ENCODE data around the gene LOXHD1.

LOXHD1 gene

DNA sequence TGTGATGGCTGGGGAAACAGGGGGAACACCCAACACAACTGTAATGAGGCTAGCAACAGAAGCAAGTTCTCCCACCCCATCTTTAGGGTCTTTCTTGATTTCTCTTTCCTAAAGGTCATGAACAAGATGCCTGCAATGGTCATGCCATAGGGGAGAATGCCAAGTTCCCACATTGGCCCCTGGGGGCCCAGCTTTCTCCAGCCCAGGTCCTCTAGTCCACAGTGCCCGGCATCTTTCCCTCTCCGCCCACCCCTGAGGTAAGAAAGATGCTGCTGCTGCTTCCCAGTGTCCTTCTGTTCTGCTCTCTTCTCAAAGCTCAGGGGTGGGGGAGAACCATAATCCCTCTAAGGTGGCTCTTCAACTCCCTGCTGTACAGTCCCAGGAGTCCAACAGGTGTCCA is 78.0 kb downstream of the LOXHD1 start:
- no peaks in the 10 kb centered on the region for H3K27me3 ChIP-seq (ENCODE audit: insufficient read depth, poor library complexity, severe bottlenecking)
- no peak overlapping the region for H3K27ac ChIP-seq (replicated peaks)
- TF ChIP-seq GABPA (IDR thresholded peaks at IDR 0.05; ENCODE audit: low read depth): no peak
- TF ChIP-seq, protein P1, sequence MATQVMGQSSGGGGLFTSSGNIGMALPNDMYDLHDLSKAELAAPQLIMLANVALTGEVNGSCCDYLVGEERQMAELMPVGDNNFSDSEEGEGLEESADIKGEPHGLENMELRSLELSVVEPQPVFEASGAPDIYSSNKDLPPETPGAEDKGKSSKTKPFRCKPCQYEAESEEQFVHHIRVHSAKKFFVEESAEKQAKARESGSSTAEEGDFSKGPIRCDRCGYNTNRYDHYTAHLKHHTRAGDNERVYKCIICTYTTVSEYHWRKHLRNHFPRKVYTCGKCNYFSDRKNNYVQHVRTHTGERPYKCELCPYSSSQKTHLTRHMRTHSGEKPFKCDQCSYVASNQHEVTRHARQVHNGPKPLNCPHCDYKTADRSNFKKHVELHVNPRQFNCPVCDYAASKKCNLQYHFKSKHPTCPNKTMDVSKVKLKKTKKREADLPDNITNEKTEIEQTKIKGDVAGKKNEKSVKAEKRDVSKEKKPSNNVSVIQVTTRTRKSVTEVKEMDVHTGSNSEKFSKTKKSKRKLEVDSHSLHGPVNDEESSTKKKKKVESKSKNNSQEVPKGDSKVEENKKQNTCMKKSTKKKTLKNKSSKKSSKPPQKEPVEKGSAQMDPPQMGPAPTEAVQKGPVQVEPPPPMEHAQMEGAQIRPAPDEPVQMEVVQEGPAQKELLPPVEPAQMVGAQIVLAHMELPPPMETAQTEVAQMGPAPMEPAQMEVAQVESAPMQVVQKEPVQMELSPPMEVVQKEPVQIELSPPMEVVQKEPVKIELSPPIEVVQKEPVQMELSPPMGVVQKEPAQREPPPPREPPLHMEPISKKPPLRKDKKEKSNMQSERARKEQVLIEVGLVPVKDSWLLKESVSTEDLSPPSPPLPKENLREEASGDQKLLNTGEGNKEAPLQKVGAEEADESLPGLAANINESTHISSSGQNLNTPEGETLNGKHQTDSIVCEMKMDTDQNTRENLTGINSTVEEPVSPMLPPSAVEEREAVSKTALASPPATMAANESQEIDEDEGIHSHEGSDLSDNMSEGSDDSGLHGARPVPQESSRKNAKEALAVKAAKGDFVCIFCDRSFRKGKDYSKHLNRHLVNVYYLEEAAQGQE (IDR thresholded peaks at IDR 0.05; ENCODE audit: insufficient replicate concordance, low read depth): no peak
- no peak for TF ChIP-seq POLR2AphosphoS5 (IDR thresholded peaks at IDR 0.05; ENCODE audit: low read depth)
- no peak for TF ChIP-seq SPI1 (IDR thresholded peaks at IDR 0.05; ENCODE audit: borderline replicate concordance, low read depth)
- TF ChIP-seq, protein P2, sequence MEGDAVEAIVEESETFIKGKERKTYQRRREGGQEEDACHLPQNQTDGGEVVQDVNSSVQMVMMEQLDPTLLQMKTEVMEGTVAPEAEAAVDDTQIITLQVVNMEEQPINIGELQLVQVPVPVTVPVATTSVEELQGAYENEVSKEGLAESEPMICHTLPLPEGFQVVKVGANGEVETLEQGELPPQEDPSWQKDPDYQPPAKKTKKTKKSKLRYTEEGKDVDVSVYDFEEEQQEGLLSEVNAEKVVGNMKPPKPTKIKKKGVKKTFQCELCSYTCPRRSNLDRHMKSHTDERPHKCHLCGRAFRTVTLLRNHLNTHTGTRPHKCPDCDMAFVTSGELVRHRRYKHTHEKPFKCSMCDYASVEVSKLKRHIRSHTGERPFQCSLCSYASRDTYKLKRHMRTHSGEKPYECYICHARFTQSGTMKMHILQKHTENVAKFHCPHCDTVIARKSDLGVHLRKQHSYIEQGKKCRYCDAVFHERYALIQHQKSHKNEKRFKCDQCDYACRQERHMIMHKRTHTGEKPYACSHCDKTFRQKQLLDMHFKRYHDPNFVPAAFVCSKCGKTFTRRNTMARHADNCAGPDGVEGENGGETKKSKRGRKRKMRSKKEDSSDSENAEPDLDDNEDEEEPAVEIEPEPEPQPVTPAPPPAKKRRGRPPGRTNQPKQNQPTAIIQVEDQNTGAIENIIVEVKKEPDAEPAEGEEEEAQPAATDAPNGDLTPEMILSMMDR (IDR thresholded peaks at IDR 0.05; ENCODE audit: insufficient read depth, low read length): no peak
- no peak for DNase-seq (ENCODE audit: low read depth in 1 of 2, low spot score in 1 of 2)
- no peak overlapping the region for H3K4me3 ChIP-seq (replicated peaks; ENCODE audit: insufficient read depth, low read length)

DNA sequence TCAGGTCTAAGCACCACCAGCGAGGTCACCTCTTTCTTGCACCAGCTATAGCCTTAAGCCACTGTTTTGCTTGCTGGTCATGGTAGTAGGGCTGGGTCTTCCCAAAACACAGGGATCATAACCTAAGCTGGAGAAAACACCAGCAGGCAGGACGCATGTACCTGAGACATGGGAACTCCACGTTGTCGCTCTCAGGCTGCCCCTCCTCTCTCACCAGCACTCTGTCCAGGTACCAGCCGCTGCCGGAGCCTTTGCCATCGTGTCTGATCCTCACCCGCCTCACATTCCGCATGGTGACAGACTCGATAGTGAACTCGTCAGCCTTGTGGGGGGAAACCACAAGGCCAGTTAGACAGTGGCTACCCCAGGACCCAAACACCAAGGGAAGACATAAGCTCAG is 79.5 kb downstream of the LOXHD1 start:
- no peak for DNase-seq (ENCODE audit: low read depth in 1 of 2, low spot score in 1 of 2)
- TF ChIP-seq POLR2AphosphoS5 (IDR thresholded peaks at IDR 0.05; ENCODE audit: low read depth): no peak
- TF ChIP-seq, protein P1 (IDR thresholded peaks at IDR 0.05; ENCODE audit: insufficient replicate concordance, low read depth): no peak
- no peak for TF ChIP-seq SPI1 (IDR thresholded peaks at IDR 0.05; ENCODE audit: borderline replicate concordance, low read depth)
- TF ChIP-seq GABPA (IDR thresholded peaks at IDR 0.05; ENCODE audit: low read depth): no peak
- TF ChIP-seq, protein P2 (IDR thresholded peaks at IDR 0.05; ENCODE audit: insufficient read depth, low read length): no peak
- Histone ChIP-seq H3K27ac (replicated peaks) (no peak overlapping the region), H3K4me3 (replicated peaks; ENCODE audit: insufficient read depth, low read length) (no peak overlapping the region), H3K27me3 (ENCODE audit: insufficient read depth, poor library complexity, severe bottlenecking) (no peaks in the 10 kb centered on the region)

DNA sequence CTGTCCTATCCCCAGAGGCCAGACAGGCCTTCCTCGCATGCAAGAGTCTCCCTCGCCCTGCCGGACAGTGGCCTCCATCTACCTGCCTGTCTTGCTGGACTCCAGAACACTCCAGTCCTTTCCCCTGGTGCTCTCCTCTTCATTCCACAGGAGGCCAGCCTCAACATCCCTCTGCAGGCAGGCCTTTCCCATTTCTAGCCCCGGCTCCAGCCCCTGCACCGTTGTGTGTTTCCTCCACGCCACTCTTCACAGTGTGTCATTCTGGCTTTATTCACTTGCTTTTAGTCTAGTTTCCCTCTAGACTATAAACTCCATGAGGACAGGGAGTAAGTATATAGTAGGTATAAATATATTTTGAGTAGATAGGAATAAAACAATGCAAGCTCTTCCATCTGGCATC is 81.2 kb downstream of the LOXHD1 start:
- no peaks in the 10 kb centered on the region for H3K27me3 ChIP-seq (ENCODE audit: insufficient read depth, poor library complexity, severe bottlenecking)
- TF ChIP-seq POLR2AphosphoS5 (IDR thresholded peaks at IDR 0.05; ENCODE audit: low read depth) (no peak), GABPA (IDR thresholded peaks at IDR 0.05; ENCODE audit: low read depth) (no peak), SPI1 (IDR thresholded peaks at IDR 0.05; ENCODE audit: borderline replicate concordance, low read depth) (no peak)
- TF ChIP-seq, protein P2 (IDR thresholded peaks at IDR 0.05; ENCODE audit: insufficient read depth, low read length): no peak
- TF ChIP-seq, protein P1 (IDR thresholded peaks at IDR 0.05; ENCODE audit: insufficient replicate concordance, low read depth): no peak
- H3K4me3 ChIP-seq (replicated peaks; ENCODE audit: insufficient read depth, low read length): no peak overlapping the region
- no peak for DNase-seq (ENCODE audit: low read depth in 1 of 2, low spot score in 1 of 2)
- H3K27ac ChIP-seq (replicated peaks): no peak overlapping the region
